ENCODE measurements around the gene FHIP2A.

DNA sequence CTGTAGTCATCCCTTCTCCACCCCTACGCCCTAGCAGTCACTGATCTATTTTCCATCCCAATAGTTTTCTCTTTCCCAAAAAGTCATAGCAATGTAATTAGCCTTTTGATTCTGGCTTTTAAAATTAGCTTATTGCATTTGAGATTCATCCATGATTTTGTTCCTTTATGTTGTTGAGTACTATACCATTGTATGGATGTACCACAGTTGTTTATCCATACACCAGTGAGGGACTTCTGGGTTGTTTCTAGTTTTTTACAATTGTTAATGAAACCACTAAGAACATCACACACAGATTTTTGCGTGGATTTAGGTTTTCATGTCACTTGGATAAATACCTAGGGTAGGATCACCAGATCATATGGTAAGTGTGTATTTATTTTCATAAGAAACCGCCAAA, 16.1 kb downstream of the FHIP2A start:
- TF ChIP-seq, protein P1, sequence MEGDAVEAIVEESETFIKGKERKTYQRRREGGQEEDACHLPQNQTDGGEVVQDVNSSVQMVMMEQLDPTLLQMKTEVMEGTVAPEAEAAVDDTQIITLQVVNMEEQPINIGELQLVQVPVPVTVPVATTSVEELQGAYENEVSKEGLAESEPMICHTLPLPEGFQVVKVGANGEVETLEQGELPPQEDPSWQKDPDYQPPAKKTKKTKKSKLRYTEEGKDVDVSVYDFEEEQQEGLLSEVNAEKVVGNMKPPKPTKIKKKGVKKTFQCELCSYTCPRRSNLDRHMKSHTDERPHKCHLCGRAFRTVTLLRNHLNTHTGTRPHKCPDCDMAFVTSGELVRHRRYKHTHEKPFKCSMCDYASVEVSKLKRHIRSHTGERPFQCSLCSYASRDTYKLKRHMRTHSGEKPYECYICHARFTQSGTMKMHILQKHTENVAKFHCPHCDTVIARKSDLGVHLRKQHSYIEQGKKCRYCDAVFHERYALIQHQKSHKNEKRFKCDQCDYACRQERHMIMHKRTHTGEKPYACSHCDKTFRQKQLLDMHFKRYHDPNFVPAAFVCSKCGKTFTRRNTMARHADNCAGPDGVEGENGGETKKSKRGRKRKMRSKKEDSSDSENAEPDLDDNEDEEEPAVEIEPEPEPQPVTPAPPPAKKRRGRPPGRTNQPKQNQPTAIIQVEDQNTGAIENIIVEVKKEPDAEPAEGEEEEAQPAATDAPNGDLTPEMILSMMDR (IDR thresholded peaks at IDR 0.05 in 4 of 5, conservative IDR thresholded peaks at IDR 0.05 in 1 of 5) = no peak
- no peak for TF ChIP-seq POLR2A (IDR thresholded peaks at IDR 0.05)
